Non-pigmented ciliary epithelial cell (primary cell): ENCODE data around the gene PPP3R1.

Experiments used
- DNase-seq: peaks from one replicate; pipeline ENCODE4 v3.0.0-alpha.2; 2010; ENCODE audit warnings: low read depth

The PPP3R1 gene

DNA sequence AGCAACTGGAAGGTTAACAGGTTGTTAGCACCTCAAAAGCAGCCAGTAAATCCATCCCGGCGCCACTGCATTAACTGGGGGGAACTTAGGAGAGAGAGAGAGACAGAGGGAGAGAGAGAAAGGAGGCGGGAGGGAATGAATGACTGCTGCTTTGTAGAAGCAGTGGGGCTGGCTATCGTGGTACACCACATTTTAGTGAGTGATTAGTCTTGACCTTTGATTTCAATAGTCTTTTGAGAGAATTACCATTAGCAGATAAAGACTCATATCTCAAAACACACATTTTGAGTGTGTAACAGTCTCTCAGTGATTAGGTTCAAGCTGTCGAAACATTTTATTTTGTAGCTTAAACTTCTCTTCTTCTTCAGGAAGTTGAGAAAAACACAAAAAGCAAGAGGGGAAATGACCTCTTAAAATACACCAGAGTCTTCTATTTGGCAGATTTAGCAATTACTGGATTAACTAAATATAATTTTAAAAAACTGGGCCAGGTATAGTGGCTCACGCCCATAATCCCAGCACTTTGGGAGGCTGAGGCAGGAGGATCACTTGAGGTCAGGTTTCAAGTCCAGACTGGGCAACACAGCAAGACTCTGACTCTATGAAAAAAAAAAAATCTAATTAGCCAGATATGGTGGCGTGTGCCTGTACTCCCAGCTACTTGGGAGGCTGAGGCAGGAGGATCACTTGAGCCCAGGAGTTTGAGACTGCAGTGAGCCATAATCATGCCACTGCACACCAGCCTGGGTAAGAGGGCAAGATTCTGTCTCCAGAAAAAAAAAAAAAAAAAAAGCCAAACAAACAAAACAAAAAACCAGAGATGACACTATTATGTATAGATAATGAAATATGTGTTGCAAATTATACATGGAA lies 116.6 kb downstream of the PPP3R1 start:
- DNase-seq: no peak

- no peak for DNase-seq
Observed at GRCh38 chr2:68134554-68134953, 117.8 kb downstream of the PPP3R1 start.

- DNase-seq: no peak
Observed at GRCh38 chr2:68134120-68134519, 118.2 kb downstream of the PPP3R1 start.
